GM19043 (cell line): ENCODE measurements around the gene CELF2.

Experiments
- ATAC-seq: cut with Tn5 transposase; IDR thresholded peaks from one replicate; pipeline ENCODE4 v1.9.1; 2021; ENCODE audit warnings: low read depth; ENCODE audit not compliant: unreplicated experiment

Gene CELF2

GRCh38 chr10:11284291-11285085, 266.8 kb downstream of the CELF2 start:
- no peak for ATAC-seq

GRCh38 chr10:11285171-11285570, 267.5 kb downstream of the CELF2 start:
- no peak for ATAC-seq

DNA sequence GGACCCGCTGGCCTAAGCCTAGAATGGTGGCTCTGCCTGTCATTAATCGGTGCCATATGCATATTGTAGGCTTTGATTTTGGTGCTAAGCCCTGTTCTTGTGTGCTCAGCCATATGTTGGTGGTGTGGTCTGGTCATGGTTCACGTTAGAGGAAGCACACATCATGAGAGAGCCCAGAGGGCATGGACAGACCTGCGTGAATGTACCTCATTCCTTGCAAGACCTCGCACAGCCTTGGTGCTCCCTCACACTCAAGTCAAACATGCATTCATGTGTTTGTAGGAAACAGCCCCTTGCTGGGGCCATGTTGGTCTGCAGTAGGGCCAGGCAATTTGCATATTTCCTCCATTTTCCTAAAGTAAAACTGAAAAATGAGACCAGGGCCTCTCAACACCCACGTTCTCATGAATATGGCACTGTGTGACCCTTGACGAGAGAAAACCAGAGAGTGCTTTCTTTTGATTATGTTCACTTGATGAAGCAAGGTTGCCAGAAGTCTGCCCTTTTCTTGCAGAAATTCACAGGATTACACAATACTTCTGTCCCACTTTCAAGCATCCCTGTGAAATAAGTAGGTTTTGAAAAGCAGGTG, 268.7 kb downstream of the CELF2 start:
- ATAC-seq, result peak; percentile 86

DNA sequence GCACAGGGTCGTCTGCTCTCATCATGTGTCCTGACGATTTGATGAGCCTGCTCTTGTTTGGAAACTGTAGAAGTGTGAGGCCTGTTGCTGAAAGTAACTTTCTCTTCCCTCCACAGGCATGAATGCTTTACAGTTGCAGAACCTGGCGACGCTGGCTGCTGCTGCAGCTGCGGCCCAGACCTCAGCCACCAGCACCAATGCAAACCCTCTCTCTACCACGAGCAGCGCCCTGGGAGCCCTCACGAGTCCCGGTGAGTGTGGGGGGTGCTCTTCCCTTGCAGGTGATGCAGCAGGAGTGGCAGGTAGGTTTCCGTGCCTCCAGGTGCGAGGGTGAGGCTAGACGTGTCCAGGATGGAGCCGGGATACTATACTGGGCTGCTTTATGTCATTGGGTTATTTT, 270.6 kb downstream of the CELF2 start:
- no peak for ATAC-seq

GRCh38 chr10:11290156-11290890, 272.7 kb downstream of the CELF2 start:
- ATAC-seq, result no peak

GRCh38 chr10:11292576-11293302, 275.1 kb downstream of the CELF2 start:
- no peak for ATAC-seq

DNA sequence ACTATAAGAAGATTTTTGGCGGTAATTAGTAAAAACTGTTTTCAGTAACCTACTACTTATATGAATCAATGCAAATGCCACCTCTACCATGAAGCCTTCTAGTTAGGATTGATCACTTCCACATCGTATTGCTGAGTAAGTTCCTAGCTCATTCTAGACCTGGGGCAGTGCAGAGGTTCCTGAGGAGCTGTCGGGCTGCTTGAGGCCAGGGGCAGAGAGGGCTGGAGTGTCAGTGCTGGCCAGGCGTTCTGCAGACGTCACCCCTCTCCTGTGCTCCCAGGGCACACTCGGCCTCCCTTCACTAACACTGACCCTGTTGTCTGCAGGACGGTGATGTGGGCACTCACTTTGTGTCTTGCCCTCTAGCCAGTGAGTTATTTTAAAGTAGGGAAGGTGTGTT, 275.7 kb downstream of the CELF2 start:
- ATAC-seq, result no peak

DNA sequence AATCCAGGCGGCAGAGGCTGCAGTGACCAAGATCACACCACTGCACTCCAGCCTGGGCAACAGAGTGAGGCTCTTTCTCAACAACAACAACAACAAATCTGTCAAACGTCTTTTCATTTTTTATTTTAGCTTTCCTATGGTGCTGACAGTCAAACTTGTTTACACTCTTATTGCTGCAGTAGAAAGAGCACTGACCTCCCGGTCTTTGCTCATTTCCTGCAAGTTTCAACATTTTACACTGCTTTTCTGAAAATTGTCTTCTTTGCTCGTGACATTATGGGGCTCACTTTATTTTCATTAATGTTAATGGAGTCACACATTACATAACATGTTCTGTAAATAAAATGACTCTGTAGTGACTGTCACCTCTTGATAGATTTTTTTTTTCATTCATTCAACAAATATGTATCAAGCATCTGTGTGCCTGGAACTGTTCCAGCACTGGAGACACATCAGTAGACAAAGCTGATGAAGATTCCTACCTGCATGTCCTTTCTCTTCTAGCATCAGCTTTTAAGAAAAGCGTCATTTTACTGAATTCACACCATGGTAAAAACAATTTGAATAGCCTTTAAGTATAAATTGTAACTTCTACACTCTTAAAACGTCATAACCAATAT, 277.3 kb downstream of the CELF2 start:
- ATAC-seq, result no peak

DNA sequence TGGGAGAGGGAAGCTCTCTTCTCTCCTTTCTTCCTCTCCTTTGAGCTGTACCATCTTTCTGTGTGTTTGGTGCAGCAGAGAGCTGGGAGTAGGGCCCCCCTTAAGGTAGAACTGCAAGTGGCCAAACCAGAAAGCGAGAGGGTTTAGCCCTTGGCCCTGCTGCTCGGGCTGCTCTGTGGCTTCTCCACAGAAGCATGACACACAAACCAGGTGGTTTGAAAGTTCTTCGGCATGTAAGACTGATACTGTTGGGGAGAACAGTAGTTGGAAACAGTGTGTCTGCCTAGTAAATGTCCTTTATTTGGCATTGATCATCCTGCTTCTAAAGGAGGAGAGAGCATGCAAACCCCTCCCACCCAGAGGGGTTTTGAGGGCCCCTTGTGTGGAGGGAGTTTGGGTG, 277.8 kb downstream of the CELF2 start:
- no peak for ATAC-seq

DNA sequence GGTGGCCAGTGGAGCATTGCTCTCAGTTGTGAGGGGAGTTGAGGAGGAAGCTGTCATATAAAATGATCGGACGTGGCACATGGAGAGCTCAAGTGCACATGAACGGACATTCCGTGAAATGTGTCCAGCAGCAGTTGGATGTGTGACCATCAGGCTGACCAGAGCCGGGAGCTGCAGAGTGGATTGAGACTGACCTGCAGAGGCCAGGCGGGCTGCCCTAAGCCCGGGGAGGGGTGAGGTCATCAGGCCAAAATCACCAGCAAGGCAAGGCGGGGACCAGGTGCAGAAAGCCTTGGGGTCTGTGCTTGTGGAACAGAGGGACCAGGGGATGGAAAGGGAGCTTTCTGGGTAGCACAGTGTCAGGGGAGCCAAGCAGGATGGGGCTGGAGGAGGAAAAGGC, 279.5 kb downstream of the CELF2 start:
- no peak for ATAC-seq

- no peak for ATAC-seq
Measured at GRCh38 chr10:11298116-11298515, 280.4 kb downstream of the CELF2 start.

DNA sequence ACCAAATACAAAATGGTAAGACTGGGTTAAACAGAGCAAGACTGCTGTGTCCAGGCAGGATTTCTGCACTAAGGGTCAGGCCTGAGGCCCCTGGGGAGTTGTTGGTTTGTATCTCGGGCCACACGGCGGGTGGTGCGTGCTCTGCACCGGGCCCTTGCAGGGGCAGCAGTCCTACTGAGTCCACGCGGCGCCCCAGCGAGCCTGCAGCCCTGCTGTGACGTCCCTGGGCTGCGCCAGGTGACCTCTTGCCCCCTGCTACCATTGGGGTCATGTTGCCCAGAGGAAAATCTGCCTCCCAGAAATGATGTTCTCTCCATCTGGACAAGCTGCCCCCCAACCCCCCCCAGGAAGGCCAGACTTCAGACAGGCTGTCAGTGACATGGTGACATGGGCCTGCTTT, 281.5 kb downstream of the CELF2 start:
- no peak for ATAC-seq

DNA sequence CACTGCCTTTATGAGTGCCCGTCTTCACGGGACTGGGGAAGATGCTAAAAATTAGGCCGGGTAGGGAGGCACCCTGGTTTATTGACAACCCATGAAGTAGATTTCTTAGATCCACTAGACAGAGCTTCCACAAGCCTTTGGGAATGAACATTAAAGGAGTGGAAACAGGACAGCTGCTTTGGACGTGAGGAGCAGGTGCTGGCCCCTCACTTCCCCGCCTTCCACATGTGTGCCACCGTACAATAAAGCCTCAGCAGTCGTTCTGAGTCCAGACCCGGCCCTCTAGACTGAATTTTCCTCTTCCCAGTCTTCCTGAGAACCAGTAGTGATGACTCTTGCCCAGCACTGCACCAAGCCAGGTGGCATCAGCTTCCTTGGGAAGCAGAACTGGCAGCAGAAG, 282.4 kb downstream of the CELF2 start:
- no peak for ATAC-seq

DNA sequence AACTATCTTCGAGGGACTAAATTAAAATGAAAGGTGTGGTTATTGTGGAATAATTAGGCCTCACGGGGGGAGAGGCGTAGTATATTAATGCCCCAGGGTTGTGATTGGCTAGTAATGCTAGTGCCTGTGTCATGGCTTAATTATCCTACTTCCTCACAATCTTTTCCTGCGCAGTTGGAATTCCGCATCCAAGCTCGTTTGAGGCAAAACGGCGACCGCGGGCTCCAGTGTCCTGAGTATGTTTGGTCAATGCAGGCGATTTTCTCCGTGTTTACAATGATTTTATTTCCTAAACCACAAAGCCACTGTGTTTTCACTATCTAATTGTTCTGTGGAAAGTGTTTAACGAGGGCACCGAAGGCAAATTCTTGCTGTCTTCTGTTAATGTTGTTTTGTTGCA, 282.9 kb downstream of the CELF2 start:
- no peak for ATAC-seq

DNA sequence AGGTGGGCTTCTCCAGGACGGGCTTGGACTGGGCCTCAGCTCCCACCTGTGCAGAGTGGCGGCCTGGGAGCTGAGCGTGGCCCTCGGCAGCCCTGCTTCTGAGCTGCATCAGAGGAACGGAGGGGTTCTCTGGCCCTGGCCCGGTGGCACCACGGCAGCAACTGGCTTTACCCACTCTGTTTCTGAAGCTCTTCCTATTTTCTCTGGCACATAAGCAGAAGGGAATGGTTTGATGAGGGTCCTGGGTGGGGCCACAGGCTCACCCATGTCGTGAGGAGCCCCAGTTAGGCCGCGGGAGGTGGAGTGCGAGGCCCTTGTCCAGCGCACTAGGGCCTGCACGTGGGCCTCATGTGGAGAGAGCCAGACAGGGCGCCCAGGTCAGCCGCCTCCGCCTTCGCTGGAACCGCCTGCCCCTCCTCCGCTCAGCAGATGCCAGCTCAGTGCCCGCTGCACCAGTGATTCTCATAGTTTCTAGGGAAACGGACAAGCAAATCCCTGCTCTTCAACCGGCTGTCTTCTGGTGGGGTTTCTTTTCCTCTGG, 284.0 kb downstream of the CELF2 start:
- no peak for ATAC-seq

GRCh38 chr10:11302181-11302580, 284.5 kb downstream of the CELF2 start:
- no peak for ATAC-seq

- ATAC-seq, result no peak
Measured at GRCh38 chr10:11303361-11304170, 285.9 kb downstream of the CELF2 start.

DNA sequence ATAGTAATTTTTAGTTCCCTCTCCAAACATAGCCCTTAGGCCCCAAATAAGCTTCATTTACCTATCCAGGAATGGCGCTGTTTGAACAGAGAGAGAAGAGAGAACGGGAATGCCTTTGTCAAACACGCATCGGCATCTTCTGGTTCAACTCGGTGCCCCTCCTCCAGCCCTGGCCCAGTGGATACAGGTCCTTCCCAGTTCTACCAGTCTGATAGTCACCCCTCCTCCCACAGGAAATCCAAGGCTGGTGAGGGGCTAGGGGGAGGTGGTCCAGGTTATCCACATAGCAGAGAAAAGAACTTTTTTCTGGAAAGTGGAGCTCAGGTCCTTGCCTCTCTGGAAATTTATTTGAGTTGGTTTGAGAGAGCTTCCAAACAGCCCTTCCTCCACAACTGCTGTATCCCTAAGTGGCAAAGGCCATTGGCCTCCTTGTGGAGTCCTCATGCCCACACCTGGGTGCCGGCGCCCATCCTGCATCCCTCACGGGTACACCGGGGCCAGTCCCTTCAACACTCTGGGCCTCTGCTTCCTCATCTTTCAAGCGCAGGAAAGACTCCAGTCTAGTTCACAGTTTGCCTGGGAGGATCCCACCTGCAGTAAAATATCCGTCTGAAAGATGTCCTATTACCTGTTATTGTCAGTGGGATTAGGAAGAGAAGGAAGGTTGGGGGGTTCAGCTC, 287.4 kb downstream of the CELF2 start:
- no peak for ATAC-seq
